K562 (cell line): ENCODE data around the gene DTYMK. TPM values are rescaled to one million over a fixed set of nuclear protein-coding genes. Genes with fewer than 3 reads are reported as not detected.

Experiments used
- CXXC5 ChIP-seq: fragments of 250-450 bp; sonication (Bioruptor Pico); IDR thresholded peaks from 2 replicates; pipeline ENCODE4 v1.8.0; 2022; ENCODE audit warnings: inconsistent platforms, mild to moderate bottlenecking, moderate library complexity
- DLX4 ChIP-seq: fragments of 250-450 bp; sonication (Bioruptor Pico); IDR thresholded peaks from 2 replicates; pipeline ENCODE4 v1.6.1; 2021; ENCODE audit warnings: mild to moderate bottlenecking
- ESRRB ChIP-seq: fragments of 250-450 bp; sonication (Bioruptor Pico); IDR thresholded peaks from 2 replicates; pipeline ENCODE4 v1.5.0; 2020; ENCODE audit warnings: mild to moderate bottlenecking, moderate library complexity, borderline replicate concordance
- ETV5 ChIP-seq: sonication (generic); formaldehyde crosslinking; IDR thresholded peaks from 2 replicates; pipeline ENCODE4 v1.4.0; 2020; ENCODE audit warnings: low read depth, mild to moderate bottlenecking, missing genetic modification reagents
- FOXK2 ChIP-seq, 2 experiments: fragments of 450-650 bp; IDR thresholded peaks in 1 of 2; conservative IDR thresholded peaks in 1 of 2; 2 replicates each; pipeline ENCODE4 v1.6.1; 2016; ENCODE audit warnings: low read depth in 2 of 2, mild to moderate bottlenecking in 1 of 2
- GABPA ChIP-seq: fragments of 200-800 bp; sonication (Bioruptor generic); conservative IDR thresholded peaks from 2 replicates; pipeline ENCODE4 v1.6.1; 2016; ENCODE audit warnings: low read depth, missing genetic modification characterization, missing compliant biosample characterization
- HMBOX1 ChIP-seq: sonication (generic); IDR thresholded peaks from 2 replicates; pipeline ENCODE4 v1.6.1; 2016
- JUNB ChIP-seq: fragments of 450-650 bp; formaldehyde crosslinking; conservative IDR thresholded peaks from 2 replicates; pipeline ENCODE4 v1.4.0; 2020; ENCODE audit warnings: mild to moderate bottlenecking
- KLF1 ChIP-seq: fragments of 450-650 bp; IDR thresholded peaks from 2 replicates; pipeline ENCODE4 v1.6.1; 2016; ENCODE audit warnings: missing genetic modification characterization, missing compliant biosample characterization
- MITF ChIP-seq: IDR thresholded peaks from 2 replicates; pipeline ENCODE4 v1.6.1; 2014; ENCODE audit warnings: antibody characterized with exemption
- MXD1 ChIP-seq: fragments of 250-450 bp; sonication (Bioruptor Pico); IDR thresholded peaks from 2 replicates; pipeline ENCODE4 v1.8.0; 2021; ENCODE audit warnings: borderline replicate concordance, mild to moderate bottlenecking, moderate library complexity; ENCODE audit not compliant: poor library complexity, severe bottlenecking
- MYNN ChIP-seq, 2 experiments: sonication (generic); formaldehyde crosslinking in 1 of 2; IDR thresholded peaks; 2 replicates each; pipeline versions ENCODE4 v1.5.0 to v1.6.1; 2016 to 2020; ENCODE audit warnings: antibody characterized with exemption in 1 of 2, missing genetic modification reagents in 1 of 2
- NFXL1 ChIP-seq: fragments of 450-650 bp; formaldehyde crosslinking; IDR thresholded peaks from 2 replicates; pipeline ENCODE4 v1.4.0; 2021; ENCODE audit warnings: mild to moderate bottlenecking
- SAP30 ChIP-seq: fragments of 200-600 bp; sonication (generic); IDR thresholded peaks from 2 replicates; pipeline ENCODE4 v1.6.1; 2012; ENCODE audit warnings: borderline replicate concordance, low read depth, mild to moderate bottlenecking, moderate library complexity, low read length, control low read depth, inconsistent platforms; ENCODE audit not compliant: insufficient read depth, poor library complexity, severe bottlenecking
- ZBTB5 ChIP-seq: fragments of 450-650 bp; IDR thresholded peaks from 2 replicates; pipeline ENCODE4 v1.6.1; 2017; ENCODE audit warnings: antibody characterized with exemption
- ZFP36 ChIP-seq: fragments of 150-350 bp; IDR thresholded peaks from 2 replicates; pipeline ENCODE4 v1.6.1; 2018; ENCODE audit warnings: low read length, low read depth; ENCODE audit not compliant: partially characterized antibody
- ZNF512 ChIP-seq: IDR thresholded peaks from 2 replicates; pipeline ENCODE4 v1.6.1; 2016; ENCODE audit warnings: missing genetic modification characterization, missing compliant biosample characterization
- ZNF551 ChIP-seq: fragments of 250-450 bp; sonication (Bioruptor Pico); IDR thresholded peaks from 2 replicates; pipeline ENCODE4 v1.5.0; 2021; ENCODE audit warnings: mild to moderate bottlenecking, moderate library complexity
- ZNF76 ChIP-seq: fragments of 250-450 bp; sonication (Bioruptor Pico); IDR thresholded peaks from 2 replicates; pipeline ENCODE4 v1.4.0; 2020; ENCODE audit warnings: mild to moderate bottlenecking, moderate library complexity, borderline replicate concordance
- polyA plus RNA-seq, 8 experiments: library from polyadenylated mRNA; depleted of rRNA in 4 of 8; stranded (reverse) in 5 of 8; unstranded in 3 of 8; fragments of >200 nt; fragmentation: Nextera tagmentation in 2 of 8; fragmentation: Illumina TruSeq in 1 of 8; extraction: Ambion mirVana in 2 of 8; extraction: Trizol in 1 of 8; gene quantifications; 2 replicates each; pipeline versions ENCODE4 v1.2.1 to v1.2.3, GENCODE V29; 2011 to 2014; ENCODE audit warnings: inconsistent platforms in 1 of 8, missing spikeins in 1 of 8
- total RNA-seq, 7 experiments: library from RNA; depleted of rRNA in 6 of 7; stranded (reverse); fragments of >200 nt in 6 of 7; fragmentation: Illumina TruSeq in 2 of 7; extraction: Trizol in 2 of 7; gene quantifications; 2 replicates each; pipeline versions ENCODE4 v1.2.1 to v1.2.3, GENCODE V29; 2011 to 2021; ENCODE audit warnings: low replicate concordance in 1 of 7

DTYMK gene
- total and polyA plus RNA-seq, 9 of the 15 experiments (the other 6 are each of a cell fraction or from before 2014, with no cell fraction given) = 8.2 to 85.0 (median 47.9) TPM

GRCh38 chr2:241701399-241702154, 15.0 kb upstream of the DTYMK start, which contains the start of gene ING5 (continued):
- TF ChIP-seq MITF (no peak), MYNN (IDR thresholded peaks at IDR 0.05) (peak; percentile 57; the same call in 1 of the 2 replicates), MYNN (CRISPR knock-in tag; IDR thresholded peaks at IDR 0.05) (no peak), CXXC5 (CRISPR knock-in tag) (peak; percentile 64), GABPA (peak; percentile 84), MXD1 (peak; percentile 54), ZNF512 (tag) (no peak), NFXL1 (CRISPR knock-in tag) (no peak), ZNF551 (no peak), ZFP36 (no peak), KLF1 (tag) (no peak), FOXK2 (conservative IDR thresholded peaks at IDR 0.05 in 1 of 2, IDR thresholded peaks at IDR 0.05 in 1 of 2; ENCODE audit: low read depth in 2 of 2) (no peak), ESRRB (CRISPR knock-in tag) (no peak), ZBTB5 (no peak), JUNB (CRISPR knock-in tag) (no peak), DLX4 (CRISPR knock-in tag) (no peak), SAP30 (peak; percentile 93), ETV5 (CRISPR knock-in tag) (0 out of 2 replicates have a peak, but pooled peaks have one; percentile 33), ZNF76 (CRISPR knock-in tag) (peak; percentile 38; the same call in 1 of the 2 replicates), HMBOX1 (no peak)
